ENCODE data around the gene SPACA9.

SPACA9 gene

DNA sequence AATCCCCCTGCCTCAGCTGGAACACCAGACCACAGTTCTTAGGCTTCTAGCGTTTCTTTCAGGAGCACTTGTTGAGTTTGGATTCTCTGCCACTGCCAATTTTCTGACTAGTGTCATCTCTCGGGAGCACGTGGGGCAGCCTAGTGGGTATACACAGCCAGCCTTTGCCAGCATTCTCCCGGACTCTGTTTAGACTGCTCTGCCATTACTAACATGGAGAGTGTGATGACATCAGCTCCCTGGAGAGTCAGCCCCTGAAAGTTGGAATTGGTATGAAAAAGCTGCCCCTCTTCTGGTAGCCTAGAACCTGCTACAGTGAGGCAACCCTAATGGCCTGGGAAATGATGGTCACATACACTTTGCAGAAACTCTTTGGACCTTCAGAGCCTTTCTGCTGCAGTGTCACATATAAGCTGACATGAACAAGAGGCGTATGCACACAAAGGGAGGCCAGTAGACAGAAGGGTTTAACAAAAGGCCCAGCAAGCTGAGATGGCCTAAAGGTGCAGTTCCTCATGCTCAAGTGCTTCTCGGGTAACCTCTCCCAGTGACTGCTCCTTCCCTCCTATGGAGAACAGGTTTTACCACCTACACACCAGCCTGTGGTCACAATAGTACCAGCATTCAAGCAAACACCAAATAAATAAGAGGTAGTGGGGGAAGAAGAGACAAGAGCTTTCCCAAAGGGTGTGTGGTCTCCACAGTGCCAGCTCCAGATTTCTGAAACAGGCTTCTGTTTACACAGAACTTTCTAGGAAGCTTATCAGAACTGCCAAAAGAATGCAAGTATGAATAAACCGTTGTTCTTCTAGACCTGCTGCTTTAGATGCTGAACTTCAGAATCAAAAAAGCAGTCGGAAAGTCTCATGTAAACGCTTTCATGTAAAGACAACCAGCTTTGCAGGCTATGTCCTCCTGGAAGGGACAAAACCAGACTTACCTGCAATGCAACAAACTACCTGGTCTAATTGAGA, 16.5 kb downstream of the SPACA9 start:
- no peak for DNase-seq

GRCh38 chr9:132896264-132896663, 17.6 kb downstream of the SPACA9 start:
- no peak for DNase-seq

GRCh38 chr9:132896906-132897305, 18.2 kb downstream of the SPACA9 start:
- DNase-seq, result no peak

GRCh38 chr9:132898051-132898450, 19.4 kb downstream of the SPACA9 start:
- DNase-seq, result no peak

DNA sequence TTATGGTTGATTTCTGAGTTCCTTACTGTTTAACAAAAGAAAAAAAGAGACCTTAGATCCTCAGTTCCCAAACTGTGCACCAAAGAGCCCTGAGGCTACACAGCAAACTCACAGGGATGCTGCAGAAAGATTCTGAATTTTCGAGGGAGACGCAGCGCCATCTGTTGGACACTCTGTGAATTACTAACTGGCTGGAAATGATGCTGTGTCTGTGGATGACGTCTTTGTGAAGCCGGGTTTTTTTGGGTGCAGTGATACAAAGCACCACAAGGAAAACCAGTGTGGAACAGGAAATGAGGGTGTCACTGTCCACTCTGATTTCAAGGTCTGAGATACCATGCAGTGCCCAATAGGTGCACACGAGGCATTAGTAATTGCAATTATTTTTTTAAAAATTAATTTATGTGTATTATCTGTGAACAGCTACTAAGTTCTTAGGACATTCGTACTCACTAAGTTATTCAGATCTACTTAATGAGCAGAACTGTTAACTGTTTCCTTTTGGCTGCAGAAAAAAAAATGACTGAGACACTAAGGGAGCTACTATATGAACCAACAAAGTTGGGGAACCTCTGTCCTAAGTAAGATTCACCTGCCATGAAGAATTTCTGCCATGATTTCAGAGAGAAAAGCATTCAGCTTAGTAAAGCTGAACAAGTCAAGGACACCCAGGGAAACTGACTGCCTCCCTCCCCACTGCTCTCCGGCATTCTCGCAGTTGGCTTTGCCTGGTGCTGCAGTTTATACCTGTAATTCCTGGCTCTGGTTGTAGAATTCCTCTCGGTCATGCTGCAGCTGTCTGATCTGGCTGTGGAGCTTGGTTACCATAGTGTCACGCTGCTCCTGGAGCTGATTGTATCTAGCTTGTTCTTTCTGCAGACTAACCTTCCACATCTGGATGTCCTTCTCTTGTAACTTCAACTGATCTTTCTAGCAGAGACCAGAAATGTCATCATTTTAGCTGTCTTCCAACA, 23.4 kb downstream of the SPACA9 start:
- peak; percentile 29 for DNase-seq

- DNase-seq, result no peak
These were observed 25.1 kb downstream of the SPACA9 start for GRCh38 chr9:132903574-132904492.

DNA sequence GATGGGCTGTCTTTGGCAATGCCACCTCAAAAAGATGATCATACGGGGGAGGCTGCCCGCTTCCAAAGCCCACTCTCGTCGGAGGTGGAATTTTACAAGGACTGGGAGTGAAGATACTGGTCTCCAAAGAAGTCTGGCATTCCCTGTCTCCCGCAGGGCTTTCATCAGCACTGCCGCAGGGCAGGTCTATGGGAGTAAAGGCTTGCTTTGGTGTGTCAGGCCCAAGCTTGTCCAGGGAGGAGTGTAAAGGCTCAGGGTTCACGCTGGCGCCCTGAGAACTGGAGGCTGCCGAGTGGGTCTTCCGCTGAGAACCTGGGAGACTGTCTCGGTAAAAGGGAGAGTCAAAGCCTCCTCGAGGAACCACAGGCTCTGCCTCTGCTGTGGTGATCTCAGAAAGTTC, 27.0 kb downstream of the SPACA9 start:
- DNase-seq, result no peak

DNA sequence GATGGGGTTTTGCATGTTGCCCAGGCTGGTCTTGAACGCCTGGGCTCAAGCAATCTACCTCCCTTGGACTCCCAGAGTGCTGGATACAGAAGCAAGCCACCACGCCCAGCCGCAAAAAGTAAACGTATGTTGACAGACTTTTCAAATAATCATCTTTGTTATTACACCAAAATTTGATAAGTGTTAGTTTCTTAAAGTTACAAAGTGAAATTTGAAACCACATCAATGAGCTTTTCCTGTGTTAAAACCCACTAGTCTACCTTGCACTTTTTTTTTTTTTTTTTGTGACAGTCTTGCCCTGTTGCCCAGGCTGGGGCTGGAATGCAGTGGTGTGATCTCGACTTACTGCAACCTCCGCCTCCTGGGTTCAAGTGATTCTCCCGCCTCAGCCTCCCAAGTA, 29.9 kb downstream of the SPACA9 start:
- no peak for DNase-seq

DNA sequence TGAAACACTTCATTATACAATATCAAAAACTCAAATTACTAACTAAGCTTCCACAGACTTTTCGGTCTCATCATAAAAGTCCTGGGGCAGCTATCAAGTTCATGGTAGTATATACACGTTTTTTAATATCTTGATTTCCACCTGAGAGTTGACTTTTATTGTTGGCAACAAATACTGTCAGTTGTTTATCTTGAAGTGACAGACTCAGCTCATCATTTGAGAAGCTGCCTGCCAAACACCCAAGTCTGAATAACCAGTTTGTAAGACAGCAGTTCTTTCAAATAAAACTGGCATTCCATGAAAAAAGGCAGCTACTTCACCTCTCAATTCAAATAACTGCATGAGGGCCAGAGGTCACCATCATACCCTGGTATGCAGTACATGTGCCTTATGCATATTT, 30.6 kb downstream of the SPACA9 start:
- DNase-seq, result no peak

GRCh38 chr9:132910376-132910775, 31.7 kb downstream of the SPACA9 start:
- no peak for DNase-seq

DNA sequence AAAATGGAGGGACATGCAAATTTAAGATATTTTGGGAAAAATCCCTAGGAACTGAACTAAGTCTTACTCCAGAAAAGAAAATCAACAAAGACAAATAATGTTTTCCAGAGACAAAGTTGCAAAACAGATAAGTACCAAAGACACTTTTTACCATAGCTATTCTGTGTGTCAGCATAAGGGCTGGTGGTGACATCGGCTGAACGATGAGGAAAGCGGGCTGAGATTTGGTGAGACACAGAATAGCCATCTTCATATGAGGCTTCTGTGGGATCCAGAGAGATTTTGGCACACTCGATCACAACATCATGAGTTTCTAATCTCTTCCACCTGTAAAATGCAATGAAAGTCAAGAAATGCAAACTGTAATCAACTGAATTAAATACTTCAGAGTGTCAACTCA, 33.4 kb downstream of the SPACA9 start:
- DNase-seq, result no peak

- DNase-seq, result no peak
These were observed 36.2 kb downstream of the SPACA9 start for GRCh38 chr9:132914924-132915323.

- no peak for DNase-seq
These were observed 41.0 kb downstream of the SPACA9 start for GRCh38 chr9:132919614-132920268.

DNA sequence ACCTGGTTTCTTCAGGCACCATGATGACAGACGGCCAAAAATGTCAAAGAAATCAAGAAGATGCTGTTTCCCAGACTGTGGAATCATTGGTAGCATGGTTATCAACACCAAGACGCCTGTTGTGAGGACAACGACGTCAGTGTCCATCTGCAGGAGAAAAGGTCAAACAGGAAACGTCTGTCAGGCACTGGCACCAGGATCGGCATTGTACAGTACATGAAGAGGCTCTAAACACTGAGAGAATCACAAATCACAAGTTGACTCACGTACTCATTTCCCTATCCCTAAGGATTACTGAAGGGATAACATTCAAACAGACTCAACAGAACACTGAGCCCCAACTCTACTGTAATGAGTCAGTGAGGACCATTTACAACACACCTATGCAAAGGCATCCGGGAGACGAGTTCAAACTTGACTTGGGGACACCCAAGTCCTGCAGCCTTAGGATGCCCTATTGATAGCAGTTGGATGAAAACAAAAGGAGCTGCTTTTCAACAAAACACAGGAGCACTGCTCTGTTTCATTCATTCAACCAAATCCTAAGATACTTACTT, 44.7 kb downstream of the SPACA9 start:
- DNase-seq, result no peak

GRCh38 chr9:132927704-132928103, 49.0 kb downstream of the SPACA9 start:
- no peak for DNase-seq

GRCh38 chr9:132931178-132931735, 52.6 kb downstream of the SPACA9 start:
- DNase-seq, result no peak

DNA sequence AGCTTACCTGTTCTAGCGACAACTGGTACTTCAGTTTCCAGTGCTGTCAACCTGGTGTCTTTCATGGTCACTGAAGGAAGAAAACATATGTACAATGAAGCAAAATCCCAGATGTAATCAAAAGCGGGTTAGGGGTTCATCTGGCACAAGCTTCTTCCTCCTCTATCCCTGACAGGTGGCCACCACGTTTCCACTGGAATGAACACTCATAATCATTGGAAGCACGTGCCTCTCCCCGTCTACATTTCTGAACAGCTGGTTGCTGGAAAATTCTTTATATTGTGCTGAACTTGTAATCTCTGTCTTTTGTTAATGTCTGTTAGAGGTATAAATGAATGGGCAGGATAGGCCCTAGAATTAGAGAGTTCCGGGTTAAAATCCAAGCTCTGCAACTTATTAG, 56.3 kb downstream of the SPACA9 start:
- DNase-seq, result no peak

DNA sequence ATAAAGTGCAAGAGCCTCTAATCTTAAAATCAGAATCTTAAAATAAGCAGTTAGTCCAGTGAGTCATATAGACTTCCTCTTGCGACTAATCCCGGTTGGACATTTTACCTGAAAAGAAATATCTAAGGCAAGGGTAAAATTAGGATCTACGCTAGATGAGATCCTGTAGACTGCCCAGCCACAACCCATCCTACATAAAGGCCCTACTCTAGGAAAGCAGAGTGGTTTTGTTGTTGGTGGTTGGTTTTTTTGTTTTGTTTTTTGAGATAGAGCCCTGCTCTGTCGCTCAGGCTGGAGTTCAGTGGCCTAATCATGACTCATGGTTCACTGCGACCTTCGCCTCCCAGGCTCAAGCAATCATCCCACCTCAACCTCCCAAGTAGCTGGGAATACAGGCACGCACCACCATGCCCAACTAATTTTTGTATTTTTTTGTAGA, 58.8 kb downstream of the SPACA9 start:
- DNase-seq, result no peak

DNA sequence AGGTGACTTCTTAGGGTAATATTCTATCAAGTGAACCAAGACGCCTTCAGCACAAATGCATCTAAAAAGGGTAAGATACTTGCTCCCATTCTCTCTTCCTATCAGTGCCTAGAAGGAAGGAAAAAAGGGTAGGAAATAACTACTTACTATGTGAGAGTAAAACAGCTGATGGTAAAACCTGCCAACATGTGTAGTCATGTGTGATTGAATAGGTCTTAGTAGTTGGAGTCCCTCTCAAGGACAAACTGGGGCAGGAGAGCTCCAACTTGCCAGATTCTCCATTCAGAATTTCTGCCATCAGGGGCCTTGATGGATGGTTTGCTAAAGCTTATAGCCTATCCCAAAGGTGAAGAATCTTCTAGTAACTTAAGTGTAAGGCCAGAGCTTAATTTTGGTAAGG, 60.5 kb downstream of the SPACA9 start:
- DNase-seq, result no peak

Data from T1000 (cell line).